Fibroblast of lung (primary cell): Measurements from ENCODE around the gene PDE1A. TPM values are rescaled to one million over a fixed set of nuclear protein-coding genes. Genes with fewer than 3 reads are reported as not detected.
A peak's percentile ranks its signal among the peaks of the same experiment; 100 is the strongest.

Source experiments
- DNase-seq, 2 donors: peaks; one replicate each; pipeline versions ENCODE4 v3.0.0 to v3.0.0-alpha.2; 2010; ENCODE audit warnings: low read depth in 2 of 2
- H2AFZ ChIP-seq: 2 replicates; pipeline ENCODE4 v1.5.1; 2012; ENCODE audit warnings: low read length, control low read depth, inconsistent platforms
- H3K27ac ChIP-seq: 2 replicates; pipeline ENCODE4 v1.5.1; 2011; ENCODE audit warnings: low read length, control low read depth; ENCODE audit not compliant: insufficient read depth
- H3K27me3 ChIP-seq: 2 replicates; pipeline ENCODE4 v1.5.1; 2011; ENCODE audit warnings: mild to moderate bottlenecking, low read length; ENCODE audit not compliant: control insufficient read depth, insufficient read depth
- H3K36me3 ChIP-seq: 2 replicates; pipeline ENCODE4 v1.5.1; 2011; ENCODE audit warnings: low read length; ENCODE audit not compliant: control insufficient read depth, insufficient read depth
- H3K4me1 ChIP-seq: 2 replicates; pipeline ENCODE4 v1.5.1; 2011; ENCODE audit warnings: low read length; ENCODE audit not compliant: control insufficient read depth, insufficient read depth; ENCODE audit errors: extremely low read depth
- H3K4me2 ChIP-seq: 2 replicates; pipeline ENCODE4 v1.5.1; 2011; ENCODE audit warnings: low read length, control low read depth; ENCODE audit not compliant: insufficient read depth; ENCODE audit errors: extremely low read depth
- H3K4me3 ChIP-seq, 4 experiments: fragments of 200-600 bp in 1 of 4; sonication (generic) in 1 of 4; replicated peaks in 1 of 4; 2 replicates each; pipeline ENCODE4 v1.5.1; 2011 to 2016; ENCODE audit warnings: low read length in 4 of 4, low read depth in 3 of 4, mild to moderate bottlenecking in 3 of 4, control low read depth in 2 of 4, inconsistent platforms in 1 of 4, mixed read lengths in 1 of 4; ENCODE audit not compliant: insufficient read depth in 1 of 4; ENCODE audit errors: control extremely low read depth in 1 of 4
- H3K79me2 ChIP-seq: 2 replicates; pipeline ENCODE4 v1.5.1; 2012; ENCODE audit warnings: mild to moderate bottlenecking, low read length, inconsistent platforms; ENCODE audit not compliant: control insufficient read depth, insufficient read depth
- H3K9ac ChIP-seq: 2 replicates; pipeline ENCODE4 v1.5.1; 2011; ENCODE audit warnings: mild to moderate bottlenecking, low read length, control low read depth; ENCODE audit not compliant: insufficient read depth
- H3K9me3 ChIP-seq: 2 replicates; pipeline ENCODE4 v1.5.1; 2012; ENCODE audit warnings: low read depth, low read length; ENCODE audit not compliant: control insufficient read depth, insufficient read depth
- H4K20me1 ChIP-seq: 2 replicates; pipeline ENCODE4 v1.5.1; 2011; ENCODE audit warnings: low read length; ENCODE audit not compliant: control insufficient read depth, insufficient read depth; ENCODE audit errors: extremely low read depth
- EZH2 ChIP-seq: IDR thresholded peaks from 2 replicates; pipeline ENCODE4 v1.5.1; 2012; ENCODE audit warnings: low read length, control low read depth, mild to moderate bottlenecking; ENCODE audit errors: missing control alignments
- polyA plus RNA-seq, 2 donors: library from polyadenylated mRNA; depleted of rRNA in 1 of 2; stranded (reverse) in 1 of 2; unstranded in 1 of 2; fragments of >200 nt; gene quantifications; 2 replicates each; pipeline ENCODE4 v1.2.1, GENCODE V29; 2011 to 2012; ENCODE audit warnings: missing spikeins in 1 of 2
- total RNA-seq: library from RNA; depleted of rRNA; stranded (reverse); fragments of >200 nt; gene quantifications from 2 replicates; pipeline ENCODE4 v1.2.1, GENCODE V29; 2014
- TF ChIP-seq, protein P1 (sequence below), 2 donors: IDR thresholded peaks in 1 of 2; conservative IDR thresholded peaks in 1 of 2; 1 replicate in 1 of 2; 2 replicates in 1 of 2; pipeline ENCODE4 v1.5.1; 2011 to 2012; ENCODE audit warnings: low read length in 2 of 2, control low read depth in 1 of 2, inconsistent platforms in 1 of 2, low read depth in 1 of 2, mild to moderate bottlenecking in 1 of 2

The PDE1A gene
- total and polyA plus RNA-seq, 2 donors (not counting 1 experiment from before 2014, with no cell fraction given) = 4.0 to 7.1 TPM

DNA sequence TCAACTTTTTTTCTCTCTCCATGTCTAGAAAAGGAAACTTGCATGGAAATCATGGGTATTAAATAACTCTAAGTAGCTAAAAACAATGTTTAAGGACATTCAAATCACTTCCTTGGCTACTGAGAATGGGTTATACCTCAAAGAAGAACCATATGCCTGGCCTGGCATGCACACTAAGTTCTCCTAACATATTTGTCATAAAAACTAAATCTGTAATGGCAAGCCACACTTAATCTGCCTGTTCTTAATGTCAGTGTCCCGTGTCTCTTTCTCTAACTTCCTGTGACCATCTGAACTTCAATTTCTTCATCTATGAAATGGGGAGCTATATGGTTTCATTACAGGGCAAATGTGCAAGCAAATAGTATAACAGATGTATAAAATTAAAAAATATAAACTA, 11.1 kb downstream of the PDE1A start:
- no peaks in the 10 kb centered on the region for H3K79me2 ChIP-seq
- H2AFZ ChIP-seq = no peak overlapping the region
- TF ChIP-seq, protein P1, sequence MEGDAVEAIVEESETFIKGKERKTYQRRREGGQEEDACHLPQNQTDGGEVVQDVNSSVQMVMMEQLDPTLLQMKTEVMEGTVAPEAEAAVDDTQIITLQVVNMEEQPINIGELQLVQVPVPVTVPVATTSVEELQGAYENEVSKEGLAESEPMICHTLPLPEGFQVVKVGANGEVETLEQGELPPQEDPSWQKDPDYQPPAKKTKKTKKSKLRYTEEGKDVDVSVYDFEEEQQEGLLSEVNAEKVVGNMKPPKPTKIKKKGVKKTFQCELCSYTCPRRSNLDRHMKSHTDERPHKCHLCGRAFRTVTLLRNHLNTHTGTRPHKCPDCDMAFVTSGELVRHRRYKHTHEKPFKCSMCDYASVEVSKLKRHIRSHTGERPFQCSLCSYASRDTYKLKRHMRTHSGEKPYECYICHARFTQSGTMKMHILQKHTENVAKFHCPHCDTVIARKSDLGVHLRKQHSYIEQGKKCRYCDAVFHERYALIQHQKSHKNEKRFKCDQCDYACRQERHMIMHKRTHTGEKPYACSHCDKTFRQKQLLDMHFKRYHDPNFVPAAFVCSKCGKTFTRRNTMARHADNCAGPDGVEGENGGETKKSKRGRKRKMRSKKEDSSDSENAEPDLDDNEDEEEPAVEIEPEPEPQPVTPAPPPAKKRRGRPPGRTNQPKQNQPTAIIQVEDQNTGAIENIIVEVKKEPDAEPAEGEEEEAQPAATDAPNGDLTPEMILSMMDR (conservative IDR thresholded peaks at IDR 0.05 in 1 of 2, IDR thresholded peaks at IDR 0.05 in 1 of 2; ENCODE audit: low read depth in 1 of 2, low read length in 2 of 2) = no peak
- no peak for TF ChIP-seq EZH2
- H3K27ac ChIP-seq = no peak overlapping the region
- no peak overlapping the region for H3K4me2 ChIP-seq
- no peaks in the 10 kb centered on the region for H3K9me3 ChIP-seq
- H3K36me3 ChIP-seq = no peaks in the 10 kb centered on the region
- H3K4me3 ChIP-seq = no peak overlapping the region
- no peak overlapping the region for H3K9ac ChIP-seq
- H3K4me1 ChIP-seq = no peaks in the 10 kb centered on the region
- H4K20me1 ChIP-seq = no peaks in the 10 kb centered on the region
- no peak for DNase-seq
- H3K27me3 ChIP-seq = no peaks in the 10 kb centered on the region

DNA sequence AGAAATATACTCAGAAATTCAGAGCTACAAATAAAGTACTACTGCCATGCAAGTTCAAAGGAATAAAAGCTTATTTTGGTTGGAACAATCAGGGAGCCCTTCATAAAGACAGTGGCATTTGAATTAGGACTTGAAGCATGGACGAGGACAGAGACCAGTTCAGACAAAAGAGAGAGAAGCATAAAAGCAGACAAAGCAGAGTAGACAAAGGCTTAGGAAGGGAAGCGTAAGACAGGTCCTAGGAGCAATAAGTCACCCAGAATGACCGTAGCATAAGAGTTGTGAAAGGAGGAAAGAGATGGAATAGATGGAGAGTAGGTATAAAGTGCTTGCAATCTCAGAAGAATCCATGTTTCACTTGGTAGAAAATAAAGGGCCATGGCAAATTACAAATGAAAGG, 14.0 kb downstream of the PDE1A start:
- Histone ChIP-seq H3K79me2 (no peaks in the 10 kb centered on the region), H3K9ac (no peak overlapping the region), H3K4me1 (no peaks in the 10 kb centered on the region), H4K20me1 (no peaks in the 10 kb centered on the region), H3K27me3 (no peaks in the 10 kb centered on the region), H3K9me3 (no peaks in the 10 kb centered on the region), H2AFZ (no peak overlapping the region), H3K27ac (no peak overlapping the region), H3K4me3 (no peak overlapping the region), H3K36me3 (no peaks in the 10 kb centered on the region), H3K4me2 (no peak overlapping the region)
- no peak for TF ChIP-seq EZH2
- TF ChIP-seq, protein P1 (conservative IDR thresholded peaks at IDR 0.05 in 1 of 2, IDR thresholded peaks at IDR 0.05 in 1 of 2; ENCODE audit: low read depth in 1 of 2, low read length in 2 of 2) = no peak
- DNase-seq = no peak

DNA sequence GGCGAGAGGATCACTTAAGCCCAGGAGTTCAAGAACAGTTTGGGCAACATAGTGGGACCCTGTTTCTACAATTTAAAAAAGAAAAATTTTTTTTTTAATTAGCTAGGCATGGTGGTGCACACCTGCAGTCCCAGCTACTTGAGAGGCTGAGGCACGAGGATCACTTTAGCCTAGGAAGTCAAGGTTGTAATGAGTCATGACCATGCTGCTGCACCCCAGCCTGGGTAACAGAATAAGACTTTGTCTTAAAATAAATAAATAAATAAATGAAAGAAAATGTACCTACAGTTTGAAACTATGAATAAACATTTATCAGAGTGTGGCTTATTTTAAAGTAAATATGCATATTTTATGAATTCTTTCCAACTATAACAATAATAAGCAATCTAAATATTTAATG, 16.7 kb downstream of the PDE1A start:
- no peaks in the 10 kb centered on the region for H4K20me1 ChIP-seq
- no peak overlapping the region for H3K4me3 ChIP-seq
- no peaks in the 10 kb centered on the region for H3K27me3 ChIP-seq
- H3K79me2 ChIP-seq = no peaks in the 10 kb centered on the region
- H3K4me1 ChIP-seq = peaks cover 1% of the 10 kb centered on the region
- DNase-seq = peak in 1 of 2 donors; percentile 30
- no peaks in the 10 kb centered on the region for H3K36me3 ChIP-seq
- H3K27ac ChIP-seq = no peak overlapping the region
- no peak overlapping the region for H3K4me2 ChIP-seq
- TF ChIP-seq EZH2 = no peak
- TF ChIP-seq, protein P1 (conservative IDR thresholded peaks at IDR 0.05 in 1 of 2, IDR thresholded peaks at IDR 0.05 in 1 of 2; ENCODE audit: low read depth in 1 of 2, low read length in 2 of 2) = no peak
- H2AFZ ChIP-seq = no peak overlapping the region
- H3K9me3 ChIP-seq = no peaks in the 10 kb centered on the region
- no peak overlapping the region for H3K9ac ChIP-seq
